GM18861 (cell line): ENCODE data around the gene TMA16.

ENCODE experiments used
- ATAC-seq: cut with Tn5 transposase; IDR thresholded peaks from one replicate; pipeline ENCODE4 v1.9.1; 2021; ENCODE audit not compliant: unreplicated experiment

The TMA16 gene

DNA sequence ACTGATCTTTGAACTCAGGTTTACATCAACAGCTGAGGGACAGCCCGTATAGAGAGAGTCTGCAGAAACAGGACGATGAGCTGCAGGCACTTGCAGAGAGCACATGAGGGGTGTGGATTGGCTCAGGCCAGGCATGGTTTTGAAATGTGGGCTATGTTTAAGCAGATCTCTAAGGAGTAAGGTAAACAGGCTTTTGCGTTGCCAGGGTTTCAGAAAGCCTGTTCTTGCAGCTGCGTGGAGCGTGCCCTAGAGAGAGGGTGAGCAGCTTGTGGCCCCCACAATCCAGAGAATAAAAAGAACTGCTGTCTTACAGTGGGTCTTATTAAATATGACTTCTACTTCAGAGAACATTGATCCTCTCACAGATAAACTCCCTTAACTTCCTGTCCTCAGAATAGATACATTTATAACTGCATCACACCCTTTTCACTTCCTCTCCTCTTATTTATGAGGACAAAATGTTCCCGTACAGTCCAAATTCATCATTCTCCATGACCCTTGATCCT, 64.1 kb downstream of the TMA16 start:
- ATAC-seq: peak; percentile 49

DNA sequence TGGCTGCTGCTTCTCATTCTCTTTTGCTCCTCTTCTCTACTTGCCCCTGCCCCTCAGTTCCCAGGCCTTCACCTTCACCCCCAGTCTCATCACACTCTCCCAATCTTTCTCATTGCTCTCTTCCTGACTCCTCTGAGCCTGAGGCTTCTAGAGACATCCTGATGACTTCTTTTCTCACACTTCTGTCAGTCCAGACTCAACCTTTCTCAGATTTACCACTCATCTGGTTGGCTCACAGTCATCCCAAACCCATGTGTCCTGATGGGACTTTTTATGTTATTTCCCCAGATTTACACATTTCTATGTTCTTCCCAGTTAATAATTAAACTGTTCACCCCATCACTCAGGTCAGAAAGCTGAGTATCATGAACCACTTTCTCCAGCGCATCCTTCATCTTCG, 68.0 kb downstream of the TMA16 start:
- no peak for ATAC-seq

DNA sequence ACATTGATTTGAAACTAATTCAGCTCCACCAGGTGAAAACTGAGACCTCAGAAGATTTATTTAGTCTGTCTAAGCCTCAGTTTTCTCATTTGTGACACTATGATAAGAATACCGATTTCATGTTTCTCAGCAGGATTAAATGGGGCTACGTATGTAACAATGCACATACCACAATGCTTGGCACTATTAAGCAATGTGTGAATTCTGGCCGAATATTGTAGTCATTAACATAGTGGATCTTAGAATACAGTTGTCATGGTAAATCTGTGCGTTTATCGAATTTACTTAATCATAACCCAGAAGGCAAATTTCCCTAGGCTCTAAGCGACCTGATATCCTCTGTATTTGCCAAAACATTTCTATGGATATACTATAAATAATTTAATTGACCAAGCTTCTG, 69.1 kb downstream of the TMA16 start:
- ATAC-seq: no peak

DNA sequence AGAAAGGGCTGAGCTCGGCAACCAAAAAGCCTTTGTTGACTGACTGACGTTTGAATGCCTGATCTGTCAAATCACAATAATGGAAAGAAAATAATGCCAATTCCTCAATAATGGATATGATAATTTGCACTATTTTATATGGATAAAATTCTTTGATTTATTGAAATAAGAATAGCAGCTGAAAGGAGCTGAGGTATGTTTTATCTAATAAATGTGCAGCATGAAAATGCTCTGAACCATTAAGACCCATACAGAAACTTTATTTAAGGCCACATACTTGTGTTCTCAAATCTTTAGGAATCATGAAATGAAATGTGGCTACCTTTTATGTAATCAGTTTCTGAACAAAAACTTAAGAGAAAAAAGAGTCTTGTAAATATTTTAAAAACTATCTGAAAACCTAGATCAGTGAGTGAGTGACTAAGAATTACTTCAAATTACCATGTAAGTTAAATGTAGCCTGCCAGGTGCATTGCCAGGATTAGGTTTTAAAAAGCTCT, 69.8 kb downstream of the TMA16 start:
- no peak for ATAC-seq

DNA sequence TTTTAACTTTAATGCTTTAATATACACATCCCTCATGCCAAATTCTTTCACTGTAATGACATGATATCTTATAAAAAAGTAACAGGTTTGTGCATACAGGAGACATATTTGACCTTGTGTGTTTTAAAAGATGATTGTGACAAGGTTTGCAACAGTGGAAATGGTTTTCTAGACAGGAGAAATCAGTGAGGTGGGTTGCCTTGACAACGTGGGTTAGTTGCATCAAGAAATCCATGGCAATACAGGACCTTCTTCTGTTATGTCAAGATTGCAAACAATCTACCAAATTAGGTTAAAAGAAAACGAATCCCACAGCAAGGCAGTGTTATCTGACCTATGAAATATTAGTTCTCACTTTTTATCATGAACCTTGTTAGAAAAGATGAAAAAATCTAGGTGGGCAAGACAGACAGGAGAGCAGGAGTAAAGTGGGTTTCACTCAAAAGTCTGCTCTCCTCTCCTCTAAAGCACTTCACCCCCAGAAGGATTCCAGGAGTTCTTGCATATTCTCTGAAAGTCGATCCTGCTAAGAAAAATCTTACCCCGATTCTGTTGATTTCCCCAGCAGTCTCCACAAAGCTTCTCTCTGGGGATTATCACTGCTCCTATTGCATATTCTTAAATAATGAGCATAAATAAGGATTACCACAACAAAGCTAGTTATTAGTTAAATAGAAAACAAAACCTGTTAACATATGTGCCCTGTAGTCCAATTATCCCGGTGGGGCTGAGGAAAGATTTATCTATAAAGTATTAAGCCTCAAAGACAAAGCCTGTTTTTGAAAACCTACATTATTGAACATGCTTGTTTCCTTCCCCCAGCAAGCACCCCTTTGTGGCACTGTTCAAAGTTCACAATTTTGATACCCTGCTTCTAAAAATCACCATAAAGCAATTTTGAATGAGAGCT, 71.0 kb downstream of the TMA16 start:
- ATAC-seq: no peak

DNA sequence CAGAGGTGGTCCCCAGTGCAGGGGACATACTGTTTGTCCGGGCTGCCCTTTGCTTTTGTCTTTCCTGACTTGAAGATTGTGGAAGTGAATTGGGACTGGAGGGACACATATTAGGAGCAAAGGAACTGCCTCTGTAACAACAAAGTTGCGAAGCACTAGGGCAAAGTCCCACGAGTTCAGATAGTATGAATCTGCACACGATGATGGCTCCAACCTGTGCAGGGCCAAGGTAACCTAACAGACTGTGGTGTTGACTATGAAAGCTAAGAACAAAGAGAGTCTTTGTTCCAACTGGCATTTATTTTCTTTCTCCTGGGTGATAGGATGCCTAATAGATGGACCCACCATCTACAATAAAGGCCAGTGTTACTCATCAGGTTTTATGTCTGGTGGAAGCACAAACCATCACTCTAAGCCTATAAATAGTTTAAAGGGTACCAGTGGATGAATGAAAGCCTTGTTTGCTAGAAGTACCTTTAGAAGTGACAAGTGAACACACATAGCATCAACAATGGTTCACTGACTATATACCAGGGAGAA, 71.8 kb downstream of the TMA16 start:
- ATAC-seq: no peak

DNA sequence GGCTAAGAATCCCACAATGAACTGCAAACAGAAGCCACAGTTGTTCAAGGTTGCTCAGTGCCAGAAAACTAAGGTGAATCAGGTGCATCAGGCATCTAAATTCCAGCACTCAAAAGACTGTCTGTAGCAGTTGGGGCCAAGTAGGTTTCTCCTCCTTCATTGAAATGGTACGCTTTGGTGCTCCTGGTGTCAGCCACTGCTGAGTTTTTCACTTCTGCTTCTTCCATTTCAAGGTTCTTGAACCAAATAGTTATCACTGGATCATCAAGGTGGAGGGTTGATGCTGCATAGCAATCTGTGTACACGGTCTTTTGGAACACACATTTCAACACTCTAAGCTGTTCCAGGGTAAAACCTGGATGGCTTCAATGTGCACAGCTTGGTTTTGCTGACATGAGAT, 74.4 kb downstream of the TMA16 start:
- ATAC-seq: peak; percentile 79
